Measurements from ENCODE around the gene PRKCE.
A peak's percentile ranks its signal among the peaks of the same experiment; 100 is the strongest.

PRKCE gene

DNA sequence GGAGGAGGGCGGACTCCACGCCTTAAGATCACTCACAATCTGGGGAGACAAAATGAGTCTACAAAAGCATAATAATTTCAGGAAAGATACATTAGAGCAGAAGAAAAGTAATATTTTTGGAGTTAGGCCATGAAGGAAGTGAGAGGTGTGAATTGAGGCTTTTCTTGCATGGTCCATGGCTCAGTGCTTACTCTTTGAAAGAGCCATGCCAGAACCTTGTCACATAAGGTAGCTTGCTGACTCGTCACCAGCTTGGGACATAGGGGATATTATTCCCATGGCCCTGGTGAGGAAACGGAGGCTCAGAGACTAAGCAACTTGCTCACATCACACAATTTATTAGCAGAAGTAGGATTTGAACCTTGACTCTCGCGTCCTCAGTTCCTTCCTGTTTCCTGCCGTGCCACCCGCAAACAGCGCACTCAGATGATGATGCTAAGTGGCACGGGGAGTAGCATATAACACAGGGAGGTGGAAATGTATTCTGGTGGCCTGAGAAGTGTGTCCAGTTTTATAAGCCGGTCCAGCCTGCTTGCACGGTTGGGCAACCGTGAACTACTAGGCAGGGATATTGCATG, 333.5 kb downstream of the PRKCE start:
- DNase-seq (ENCODE audit: low read depth) = no peak
- TF ChIP-seq, protein P1, sequence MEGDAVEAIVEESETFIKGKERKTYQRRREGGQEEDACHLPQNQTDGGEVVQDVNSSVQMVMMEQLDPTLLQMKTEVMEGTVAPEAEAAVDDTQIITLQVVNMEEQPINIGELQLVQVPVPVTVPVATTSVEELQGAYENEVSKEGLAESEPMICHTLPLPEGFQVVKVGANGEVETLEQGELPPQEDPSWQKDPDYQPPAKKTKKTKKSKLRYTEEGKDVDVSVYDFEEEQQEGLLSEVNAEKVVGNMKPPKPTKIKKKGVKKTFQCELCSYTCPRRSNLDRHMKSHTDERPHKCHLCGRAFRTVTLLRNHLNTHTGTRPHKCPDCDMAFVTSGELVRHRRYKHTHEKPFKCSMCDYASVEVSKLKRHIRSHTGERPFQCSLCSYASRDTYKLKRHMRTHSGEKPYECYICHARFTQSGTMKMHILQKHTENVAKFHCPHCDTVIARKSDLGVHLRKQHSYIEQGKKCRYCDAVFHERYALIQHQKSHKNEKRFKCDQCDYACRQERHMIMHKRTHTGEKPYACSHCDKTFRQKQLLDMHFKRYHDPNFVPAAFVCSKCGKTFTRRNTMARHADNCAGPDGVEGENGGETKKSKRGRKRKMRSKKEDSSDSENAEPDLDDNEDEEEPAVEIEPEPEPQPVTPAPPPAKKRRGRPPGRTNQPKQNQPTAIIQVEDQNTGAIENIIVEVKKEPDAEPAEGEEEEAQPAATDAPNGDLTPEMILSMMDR (conservative IDR thresholded peaks at IDR 0.05; ENCODE audit: control insufficient read depth, insufficient read depth, low read depth, low read length) = no peak
- H3K4me3 ChIP-seq (ENCODE audit: control insufficient read depth, low read depth, low read length) = no peak overlapping the region

DNA sequence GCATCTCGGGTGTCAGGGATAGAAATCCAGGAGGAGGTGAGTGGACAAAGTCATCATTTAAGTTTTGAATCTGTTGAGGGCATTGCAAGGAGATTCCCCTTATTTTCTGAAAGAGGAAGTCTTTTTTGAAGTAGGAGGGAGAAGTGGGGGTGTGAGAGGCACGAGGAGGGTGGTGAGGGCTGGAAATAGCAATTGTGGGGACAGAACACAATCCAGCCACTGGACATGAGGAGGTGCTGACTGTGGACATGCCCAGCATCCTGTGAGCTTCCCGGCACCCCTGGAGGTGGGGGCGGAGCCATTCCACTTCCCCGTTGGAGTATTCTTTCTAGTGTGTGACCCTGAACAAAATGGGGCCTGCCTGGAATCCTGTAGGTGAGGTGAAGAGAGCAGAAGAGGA, 335.0 kb downstream of the PRKCE start:
- DNase-seq (ENCODE audit: low read depth) = no peak

DNA sequence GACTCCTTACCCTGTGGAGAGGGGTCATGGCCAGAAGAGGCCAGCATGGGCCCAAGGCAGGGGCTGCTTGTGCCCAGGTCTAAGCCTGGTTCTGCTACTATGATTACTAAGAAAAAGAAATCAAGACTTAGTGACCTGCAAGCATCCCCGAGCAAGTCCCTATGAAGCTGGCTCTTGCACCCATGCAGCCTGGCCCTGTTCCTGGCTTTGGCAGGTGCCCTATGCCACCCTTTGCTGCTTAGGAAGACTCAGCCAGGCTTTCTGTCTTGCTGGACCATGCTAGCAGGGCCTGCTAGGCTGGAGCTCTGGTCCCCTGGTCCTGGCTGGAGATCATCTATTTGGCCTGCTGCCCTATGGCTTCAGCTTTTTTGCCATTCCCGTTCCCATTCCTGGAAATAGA, 336.4 kb downstream of the PRKCE start:
- no peak for DNase-seq (ENCODE audit: low read depth)
- no peak overlapping the region for H3K4me3 ChIP-seq (ENCODE audit: control insufficient read depth, low read depth, low read length)
- TF ChIP-seq, protein P1 (conservative IDR thresholded peaks at IDR 0.05; ENCODE audit: control insufficient read depth, insufficient read depth, low read depth, low read length) = no peak

More for the DNA sequence above, 335.0 kb downstream of the PRKCE start:
- TF ChIP-seq, protein P1 (conservative IDR thresholded peaks at IDR 0.05; ENCODE audit: control insufficient read depth, insufficient read depth, low read depth, low read length) = no peak
- H3K4me3 ChIP-seq (ENCODE audit: control insufficient read depth, low read depth, low read length) = no peak overlapping the region

DNA sequence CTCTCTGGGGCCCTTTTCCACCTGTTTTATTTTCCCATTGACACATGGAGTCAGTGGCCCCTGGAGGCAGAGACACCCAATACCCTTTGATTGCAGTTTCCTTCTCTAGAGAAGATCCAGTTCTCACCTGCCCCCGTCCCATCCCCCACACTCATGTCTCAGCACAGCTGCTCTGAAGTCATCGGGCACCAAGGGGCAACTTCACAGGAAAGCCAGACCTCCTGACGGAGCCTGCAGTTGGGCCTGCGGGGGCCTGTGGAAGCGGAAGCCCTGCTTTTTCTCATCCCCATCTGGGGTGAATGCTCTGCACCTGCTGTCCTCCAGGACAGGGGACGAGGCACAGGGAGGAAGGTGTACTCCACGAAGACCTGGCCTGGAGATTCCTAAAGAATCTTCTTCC, 337.4 kb downstream of the PRKCE start:
- TF ChIP-seq, protein P1 (conservative IDR thresholded peaks at IDR 0.05; ENCODE audit: control insufficient read depth, insufficient read depth, low read depth, low read length) = no peak
- H3K4me3 ChIP-seq (ENCODE audit: control insufficient read depth, low read depth, low read length) = no peak overlapping the region
- DNase-seq (ENCODE audit: low read depth) = no peak

DNA sequence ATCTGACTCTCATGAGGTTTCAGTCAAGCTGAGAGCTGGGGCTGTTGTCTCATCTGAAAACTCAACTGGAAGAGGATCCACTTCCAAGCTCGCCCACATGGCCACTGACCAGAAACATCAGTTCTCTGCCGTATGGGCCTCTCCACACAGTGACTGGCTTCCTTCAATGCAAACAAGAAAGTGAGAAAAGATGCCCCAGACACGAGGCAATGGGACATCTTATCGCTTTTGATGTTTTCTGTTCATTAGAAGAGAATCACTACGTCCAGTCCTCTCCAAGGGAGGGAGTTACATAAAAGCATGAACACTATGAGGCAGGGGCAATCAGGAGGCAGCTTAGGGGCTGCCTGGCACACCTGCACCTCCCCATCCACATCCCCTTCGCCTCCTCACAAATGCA, 338.7 kb downstream of the PRKCE start:
- DNase-seq (ENCODE audit: low read depth) = no peak
- TF ChIP-seq, protein P1 (conservative IDR thresholded peaks at IDR 0.05; ENCODE audit: control insufficient read depth, insufficient read depth, low read depth, low read length) = no peak
- H3K4me3 ChIP-seq (ENCODE audit: control insufficient read depth, low read depth, low read length) = no peak overlapping the region

DNA sequence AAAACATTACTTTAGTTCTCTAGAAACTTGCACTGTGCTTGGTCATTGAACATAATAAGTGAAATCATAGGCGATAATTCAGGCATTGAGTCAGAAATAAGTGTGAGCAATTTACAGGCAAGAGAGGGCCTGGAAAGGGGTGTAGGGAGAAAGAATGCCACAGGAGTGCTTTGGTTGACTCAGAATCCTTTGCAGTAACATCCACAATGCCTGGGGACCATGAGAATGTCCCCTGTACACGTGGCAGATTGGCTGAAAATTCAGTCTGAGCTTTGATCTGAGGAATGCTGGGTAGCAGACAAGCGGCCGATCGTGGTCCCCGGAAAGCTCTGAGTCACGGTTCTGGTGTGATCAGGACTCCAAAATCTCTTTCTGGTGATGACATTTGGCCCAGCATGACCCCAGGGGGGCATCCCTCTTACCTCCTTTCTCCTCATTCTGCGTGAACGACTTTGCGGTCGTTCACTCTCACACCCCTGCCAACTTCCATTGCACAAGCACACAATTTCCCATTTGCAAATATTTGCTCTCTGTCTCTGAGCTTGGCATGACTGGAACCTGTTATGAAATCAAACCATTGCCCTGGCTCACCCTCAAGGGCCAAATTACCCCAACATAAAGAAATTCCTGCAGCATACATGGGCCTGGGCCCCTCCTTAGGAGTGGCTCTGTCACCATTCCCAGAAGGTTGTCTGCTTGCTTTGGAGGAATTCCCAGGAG, 340.7 kb downstream of the PRKCE start:
- peak; percentile 85 for DNase-seq (ENCODE audit: low read depth)
- TF ChIP-seq, protein P1 (conservative IDR thresholded peaks at IDR 0.05; ENCODE audit: control insufficient read depth, insufficient read depth, low read depth, low read length) = no peak
- no peak overlapping the region for H3K4me3 ChIP-seq (ENCODE audit: control insufficient read depth, low read depth, low read length)
